Activated T-cell treated with anti-CD3 and anti-CD28 coated beads, Interleukin-2, amount 50 U/mL, for 48 hours (primary cell): ENCODE results near the gene HBA2.
"Not testable (repeated sequence)": the region's sequence is repeated elsewhere in the genome, so short reads cannot be mapped to it uniquely, and the experiment has no call there.

Experiments used
- DNase-seq, 2 experiments: peaks; one replicate each; pipeline ENCODE4 v3.0.0-alpha.2; 2020

Gene HBA2

DNA sequence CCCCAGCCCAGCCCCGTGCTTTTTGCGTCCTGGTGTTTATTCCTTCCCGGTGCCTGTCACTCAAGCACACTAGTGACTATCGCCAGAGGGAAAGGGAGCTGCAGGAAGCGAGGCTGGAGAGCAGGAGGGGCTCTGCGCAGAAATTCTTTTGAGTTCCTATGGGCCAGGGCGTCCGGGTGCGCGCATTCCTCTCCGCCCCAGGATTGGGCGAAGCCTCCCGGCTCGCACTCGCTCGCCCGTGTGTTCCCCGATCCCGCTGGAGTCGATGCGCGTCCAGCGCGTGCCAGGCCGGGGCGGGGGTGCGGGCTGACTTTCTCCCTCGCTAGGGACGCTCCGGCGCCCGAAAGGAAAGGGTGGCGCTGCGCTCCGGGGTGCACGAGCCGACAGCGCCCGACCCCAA, 3.3 kb downstream of the HBA2 start:
- not testable (repeated sequence) for DNase-seq

DNA sequence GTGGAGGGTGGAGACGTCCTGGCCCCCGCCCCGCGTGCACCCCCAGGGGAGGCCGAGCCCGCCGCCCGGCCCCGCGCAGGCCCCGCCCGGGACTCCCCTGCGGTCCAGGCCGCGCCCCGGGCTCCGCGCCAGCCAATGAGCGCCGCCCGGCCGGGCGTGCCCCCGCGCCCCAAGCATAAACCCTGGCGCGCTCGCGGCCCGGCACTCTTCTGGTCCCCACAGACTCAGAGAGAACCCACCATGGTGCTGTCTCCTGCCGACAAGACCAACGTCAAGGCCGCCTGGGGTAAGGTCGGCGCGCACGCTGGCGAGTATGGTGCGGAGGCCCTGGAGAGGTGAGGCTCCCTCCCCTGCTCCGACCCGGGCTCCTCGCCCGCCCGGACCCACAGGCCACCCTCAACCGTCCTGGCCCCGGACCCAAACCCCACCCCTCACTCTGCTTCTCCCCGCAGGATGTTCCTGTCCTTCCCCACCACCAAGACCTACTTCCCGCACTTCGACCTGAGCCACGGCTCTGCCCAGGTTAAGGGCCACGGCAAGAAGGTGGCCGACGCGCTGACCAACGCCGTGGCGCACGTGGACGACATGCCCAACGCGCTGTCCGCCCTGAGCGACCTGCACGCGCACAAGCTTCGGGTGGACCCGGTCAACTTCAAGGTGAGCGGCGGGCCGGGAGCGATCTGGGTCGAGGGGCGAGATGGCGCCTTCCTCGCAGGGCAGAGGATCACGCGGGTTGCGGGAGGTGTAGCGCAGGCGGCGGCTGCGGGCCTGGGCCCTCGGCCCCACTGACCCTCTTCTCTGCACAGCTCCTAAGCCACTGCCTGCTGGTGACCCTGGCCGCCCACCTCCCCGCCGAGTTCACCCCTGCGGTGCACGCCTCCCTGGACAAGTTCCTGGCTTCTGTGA, 4.1 kb downstream of the HBA2 start, which contains the start of gene HBA1:
Gene HBA1 (plus strand): TSS at position 204 of the 906 bp plus-strand sequence. CDS start 37 bp downstream, at position 241.
- not testable (repeated sequence) for DNase-seq

- no peak for DNase-seq
Measured at GRCh38 chr16:177394-177822, 4.7 kb downstream of the HBA2 start.

- no peak for DNase-seq
Measured at GRCh38 chr16:177981-178667, 5.4 kb downstream of the HBA2 start.

DNA sequence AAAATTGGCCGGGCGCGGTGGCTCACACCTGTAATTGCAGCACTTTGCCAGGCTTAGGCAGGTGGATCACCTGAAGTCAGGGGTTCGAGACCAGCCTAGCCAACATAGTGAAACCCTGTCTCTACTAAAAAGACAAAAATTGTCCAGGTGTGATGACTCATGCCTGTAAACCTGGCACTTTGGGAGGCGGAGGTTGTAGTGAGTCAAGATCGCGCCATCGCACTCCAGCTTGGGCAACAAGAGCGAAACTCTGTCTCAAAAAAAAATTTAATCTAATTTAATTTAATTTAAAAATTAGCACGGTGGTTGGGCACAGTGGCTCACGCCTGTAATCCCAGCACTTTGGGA, 6.0 kb downstream of the HBA2 start:
- no peak for DNase-seq

DNA sequence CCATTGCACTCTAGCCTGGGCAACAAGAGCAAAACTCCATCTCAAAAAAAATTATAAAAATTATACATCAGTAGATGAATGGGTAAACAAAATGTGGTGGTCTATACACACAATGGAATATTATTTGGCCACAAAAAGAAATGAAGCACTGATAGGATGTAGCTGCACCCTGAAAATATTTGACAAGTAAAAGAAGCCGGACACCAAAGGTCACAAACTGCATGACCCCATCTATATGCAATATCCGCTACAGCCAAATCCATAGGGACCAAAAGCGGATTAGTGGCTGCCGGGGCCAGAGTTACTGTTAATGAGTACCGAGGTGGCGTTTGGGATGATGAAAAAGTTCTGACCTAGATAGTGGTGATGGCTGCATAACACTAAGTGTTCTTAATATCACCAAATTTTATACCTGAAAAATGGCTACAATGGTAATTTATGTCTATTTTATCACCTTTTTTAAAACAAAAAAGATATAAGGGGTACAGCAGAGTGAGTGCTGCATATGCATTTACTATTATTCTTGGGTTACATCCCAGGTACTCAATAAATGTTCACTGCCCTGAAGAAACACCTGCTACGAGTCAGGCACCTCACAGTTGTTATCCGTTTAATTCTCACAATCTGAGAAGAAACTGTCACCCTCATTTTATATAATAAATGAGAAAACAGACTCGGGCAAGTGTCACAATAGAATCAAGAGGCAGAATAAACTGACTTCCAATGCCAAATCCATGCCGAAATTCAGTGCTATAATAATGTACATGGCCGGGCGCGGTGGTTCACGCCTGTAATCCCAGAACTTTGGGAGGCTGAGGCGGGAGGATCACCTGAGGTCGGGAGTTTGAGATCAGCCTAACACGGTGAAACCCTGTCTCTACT, 6.8 kb downstream of the HBA2 start:
- no peak for DNase-seq

DNA sequence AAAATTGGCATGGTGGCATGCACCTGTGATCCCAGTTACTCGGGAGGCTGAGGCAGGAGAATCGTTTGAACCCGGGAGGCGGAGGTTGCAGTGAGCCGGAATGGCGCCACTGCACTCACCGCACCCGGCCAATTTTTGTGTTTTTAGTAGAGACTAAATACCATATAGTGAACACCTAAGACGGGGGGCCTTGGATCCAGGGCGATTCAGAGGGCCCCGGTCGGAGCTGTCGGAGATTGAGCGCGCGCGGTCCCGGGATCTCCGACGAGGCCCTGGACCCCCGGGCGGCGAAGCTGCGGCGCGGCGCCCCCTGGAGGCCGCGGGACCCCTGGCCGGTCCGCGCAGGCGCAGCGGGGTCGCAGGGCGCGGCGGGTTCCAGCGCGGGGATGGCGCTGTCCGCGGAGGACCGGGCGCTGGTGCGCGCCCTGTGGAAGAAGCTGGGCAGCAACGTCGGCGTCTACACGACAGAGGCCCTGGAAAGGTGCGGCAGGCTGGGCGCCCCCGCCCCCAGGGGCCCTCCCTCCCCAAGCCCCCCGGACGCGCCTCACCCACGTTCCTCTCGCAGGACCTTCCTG, 7.5 kb downstream of the HBA2 start, which contains the start of gene HBQ1:
Gene HBQ1 (plus strand): TSS at position 359 of the 575 bp plus-strand sequence. CDS start 28 bp downstream, at position 387.
- peak; percentile 57 to 74 for DNase-seq

DNA sequence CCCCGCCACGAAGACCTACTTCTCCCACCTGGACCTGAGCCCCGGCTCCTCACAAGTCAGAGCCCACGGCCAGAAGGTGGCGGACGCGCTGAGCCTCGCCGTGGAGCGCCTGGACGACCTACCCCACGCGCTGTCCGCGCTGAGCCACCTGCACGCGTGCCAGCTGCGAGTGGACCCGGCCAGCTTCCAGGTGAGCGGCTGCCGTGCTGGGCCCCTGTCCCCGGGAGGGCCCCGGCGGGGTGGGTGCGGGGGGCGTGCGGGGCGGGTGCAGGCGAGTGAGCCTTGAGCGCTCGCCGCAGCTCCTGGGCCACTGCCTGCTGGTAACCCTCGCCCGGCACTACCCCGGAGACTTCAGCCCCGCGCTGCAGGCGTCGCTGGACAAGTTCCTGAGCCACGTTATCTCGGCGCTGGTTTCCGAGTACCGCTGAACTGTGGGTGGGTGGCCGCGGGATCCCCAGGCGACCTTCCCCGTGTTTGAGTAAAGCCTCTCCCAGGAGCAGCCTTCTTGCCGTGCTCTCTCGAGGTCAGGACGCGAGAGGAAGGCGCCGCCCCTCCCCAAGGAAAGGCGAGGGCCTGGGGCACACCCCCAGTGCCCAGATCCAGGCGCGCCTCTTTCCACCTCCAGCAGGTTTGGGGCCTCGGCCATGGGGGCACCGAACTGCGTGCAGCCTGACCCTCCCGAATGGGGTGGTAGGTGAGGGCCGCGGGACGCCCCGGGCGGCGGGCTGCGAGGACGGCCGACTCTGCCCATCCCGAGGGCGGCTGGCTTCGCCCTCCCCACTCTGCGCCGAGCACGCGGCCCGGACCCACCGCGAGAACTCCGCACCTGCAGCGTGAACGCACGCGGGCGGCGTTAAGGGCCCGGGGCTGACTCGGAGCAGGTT, 8.2 kb downstream of the HBA2 start:
- DNase-seq, result no peak

- peak; percentile 90 to 94 for DNase-seq
Measured at GRCh38 chr16:181565-182021, 8.9 kb downstream of the HBA2 start.

DNA sequence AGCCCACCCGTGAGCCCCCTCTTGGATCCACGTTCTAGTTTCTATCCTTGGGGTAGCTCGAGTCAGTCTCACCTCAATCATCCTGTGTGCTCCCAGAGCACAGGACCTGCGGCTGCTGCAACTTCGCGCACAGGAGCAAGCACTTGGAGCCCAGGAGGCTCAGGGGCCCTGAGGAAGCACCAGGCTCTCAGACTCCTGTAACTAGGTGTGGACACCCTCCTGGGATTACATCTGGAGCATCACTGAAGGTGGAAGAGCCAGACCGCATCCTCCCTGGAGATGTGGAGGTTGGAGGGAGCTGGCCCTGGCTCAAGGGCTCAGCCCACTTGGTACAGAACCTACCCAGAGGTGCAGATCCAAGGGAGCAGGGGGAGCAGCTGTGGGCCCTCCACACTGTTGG, 10.3 kb downstream of the HBA2 start:
- DNase-seq, result no peak

DNA sequence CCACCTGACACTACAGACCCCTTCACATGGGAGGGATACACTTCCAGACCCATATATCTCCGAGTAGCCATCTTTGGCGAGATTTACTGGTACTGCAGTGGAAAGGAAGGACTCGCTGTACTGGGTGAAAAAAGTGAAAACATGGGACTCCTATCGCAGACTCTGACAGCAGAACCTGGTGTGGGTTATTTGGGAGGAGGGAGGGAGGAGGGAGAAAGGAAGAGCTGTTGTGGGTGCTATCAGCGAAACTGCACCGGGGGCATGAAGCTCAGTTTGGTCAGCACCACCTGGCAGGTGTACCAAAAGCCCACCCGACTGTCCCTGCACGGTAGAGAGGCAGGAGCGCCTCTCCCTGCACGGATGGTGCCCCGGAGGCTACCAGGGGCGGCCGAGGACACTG, 12.5 kb downstream of the HBA2 start:
- DNase-seq, result no peak

GRCh38 chr16:185691-186090, 13.0 kb downstream of the HBA2 start:
- no peak for DNase-seq

DNA sequence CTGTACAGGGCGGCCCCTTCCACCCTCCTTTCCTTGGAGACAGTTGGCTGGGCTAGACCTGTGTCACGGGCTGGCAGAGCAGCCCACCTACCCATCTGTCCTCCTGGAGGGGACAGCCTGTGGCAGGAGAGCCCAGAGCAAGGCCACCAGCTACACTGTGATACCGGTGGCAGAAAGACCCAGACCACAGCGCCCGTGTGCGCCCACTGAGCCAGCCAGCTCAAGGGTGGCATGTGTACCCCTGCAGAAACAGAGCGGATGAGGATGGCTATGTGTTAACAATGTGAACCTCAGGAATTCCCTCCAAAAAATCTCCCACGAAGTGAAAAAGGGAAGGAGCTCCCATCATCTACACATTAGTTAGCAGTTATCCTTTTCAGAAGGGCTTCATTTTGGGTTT, 14.7 kb downstream of the HBA2 start:
- no peak for DNase-seq

DNA sequence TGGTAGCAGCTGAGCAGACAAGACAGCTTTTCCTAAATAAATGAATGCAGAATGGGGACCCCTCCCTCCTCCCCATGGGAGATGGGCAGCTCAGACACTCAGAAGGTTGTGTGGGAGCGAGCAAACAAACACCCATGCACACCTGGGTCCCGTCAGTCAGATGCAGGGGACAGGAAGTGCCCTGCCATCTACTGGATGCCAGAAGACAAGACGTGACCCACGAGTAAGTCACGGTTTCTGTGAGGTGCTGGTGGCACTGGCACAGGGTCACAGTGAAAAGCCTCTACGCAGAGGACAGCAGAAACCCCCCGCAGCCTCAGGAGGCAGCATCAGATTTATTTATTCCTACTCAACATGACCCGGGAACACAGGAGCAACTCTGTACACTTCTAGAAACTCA, 16.0 kb downstream of the HBA2 start:
- DNase-seq, result peak in 1 of 2 experiments; percentile 42

GRCh38 chr16:189604-190186, 17.0 kb downstream of the HBA2 start:
- DNase-seq, result no peak

DNA sequence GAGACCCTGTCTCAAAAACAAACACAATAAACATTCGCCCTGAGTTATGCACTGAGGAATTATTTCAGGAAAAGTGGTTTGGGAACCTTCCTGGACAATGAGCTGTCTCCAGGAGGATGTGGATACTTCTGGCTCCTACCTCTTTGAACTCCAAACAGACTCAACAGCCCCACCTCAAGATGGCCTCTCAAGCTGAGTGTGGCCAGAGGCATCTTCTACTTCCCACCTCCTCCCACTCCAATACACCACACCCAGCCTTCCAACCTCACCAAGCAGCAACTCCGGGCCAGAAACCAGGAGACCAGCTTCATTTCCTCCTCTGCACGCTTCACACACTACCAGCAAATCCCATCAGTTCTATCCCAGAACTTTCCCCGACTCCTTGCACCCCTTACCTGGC, 19.2 kb downstream of the HBA2 start:
- no peak for DNase-seq

DNA sequence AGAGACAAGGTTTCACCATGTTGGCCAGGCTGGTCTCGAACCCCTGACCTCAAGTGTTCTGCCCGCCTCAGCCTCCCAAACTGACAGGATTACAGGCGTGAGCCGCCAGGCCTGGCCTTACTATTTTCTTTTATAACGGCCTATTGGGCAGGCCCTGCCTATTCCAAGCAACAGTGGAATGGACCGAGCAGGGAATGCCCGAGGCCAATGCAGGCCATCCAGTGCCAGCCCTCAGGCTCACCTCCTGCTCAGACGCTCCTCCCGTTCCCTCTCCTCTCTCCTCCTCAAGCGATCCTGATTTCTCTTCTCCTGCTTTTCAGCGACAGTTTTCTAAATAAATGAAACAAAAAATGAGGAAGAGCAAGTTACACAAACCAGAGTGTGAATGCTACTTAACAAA, 20.0 kb downstream of the HBA2 start:
- no peak for DNase-seq

DNA sequence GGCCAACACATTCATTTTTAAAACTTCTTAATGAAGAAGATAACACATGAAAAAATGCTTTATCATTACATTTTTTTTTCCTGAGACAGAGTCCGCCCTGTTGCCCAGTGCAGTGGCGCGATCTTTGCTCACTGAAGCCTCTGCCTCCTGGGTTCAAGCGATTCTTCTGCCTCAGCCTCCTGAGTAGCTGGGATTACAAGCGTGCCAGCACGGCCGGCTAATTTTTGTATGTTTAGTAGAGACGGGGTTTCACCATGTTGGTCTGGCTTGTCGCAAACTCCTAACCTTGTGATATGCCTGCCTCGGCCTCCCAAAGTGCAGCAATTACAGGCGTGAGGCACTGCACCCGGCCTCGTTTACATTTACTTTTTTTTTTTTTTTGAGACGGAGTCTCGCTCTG, 20.8 kb downstream of the HBA2 start:
- no peak for DNase-seq

GRCh38 chr16:194516-194915, 21.8 kb downstream of the HBA2 start:
- DNase-seq, result no peak

GRCh38 chr16:200388-200787, 27.7 kb downstream of the HBA2 start:
- DNase-seq, result no peak

DNA sequence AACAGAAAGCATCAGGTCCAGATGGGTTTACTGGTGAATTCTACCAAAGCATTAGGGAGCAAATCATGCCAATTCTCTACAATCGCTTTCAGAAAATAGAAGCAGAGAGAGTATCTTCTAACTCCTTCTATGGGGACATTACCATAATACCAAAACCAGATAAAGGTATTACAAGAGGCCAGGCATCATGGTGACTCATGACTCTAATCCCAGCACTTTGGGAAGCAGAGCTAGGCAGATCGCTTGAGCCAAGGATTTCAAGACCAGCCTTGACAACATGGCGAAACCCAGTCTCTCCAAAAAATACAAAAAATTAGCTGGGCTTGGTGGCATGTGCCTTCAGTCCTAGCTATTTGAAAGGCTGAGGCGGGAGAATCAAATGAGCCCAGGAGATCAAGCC, 30.6 kb downstream of the HBA2 start:
- DNase-seq, result no peak
